Endothelial cell of umbilical vein (primary cell): Measurements from ENCODE around the gene REPS2. TPM values are rescaled to one million over a fixed set of nuclear protein-coding genes. Genes with fewer than 3 reads are reported as not detected.
A peak's percentile ranks its signal among the peaks of the same experiment; 100 is the strongest.

Experiments used
- BruUV-seq: library from RNA; stranded (reverse); fragments of 400-500 nt; replicated peaks from 2 replicates; lab custom pipeline; 2021; lab: Mats Ljungman, UMichigan
- CTCF ChIA-PET: fragments of 300-600, 350-600 bp; sonication (Branson Sonifier 250); formaldehyde crosslinking; loops from one replicate; lab custom pipeline; 2021; ENCODE audit warnings: antibody characterized with exemption, inconsistent platforms; lab: Charles Lee
- POLR2A ChIA-PET: fragments of 300-600, 350-600 bp; sonication (Branson Sonifier 250); formaldehyde crosslinking; loops from one replicate; lab custom pipeline; 2021; ENCODE audit warnings: antibody characterized with exemption, inconsistent platforms; lab: Charles Lee
- DNase-seq: peaks from one replicate; pipeline ENCODE4 v3.0.0-alpha.2; 2011; ENCODE audit warnings: low read depth, low spot score
- FAIRE-seq: peaks from 2 replicates; lab custom pipeline; 2011; peaks lifted over from hg19 to GRCh38; lab: Jason Lieb, UNC
- H2AFZ ChIP-seq: 2 replicates; pipeline ENCODE4 v1.6.0; 2012; ENCODE audit warnings: low read depth, low read length, control low read depth, inconsistent platforms
- H3K27ac ChIP-seq: 2 replicates; pipeline ENCODE4 v1.5.1; 2011; ENCODE audit warnings: low read depth, mild to moderate bottlenecking, control low read depth, low read length, moderate library complexity; ENCODE audit not compliant: insufficient read depth
- H3K27me3 ChIP-seq, 2 experiments: 2 replicates each; pipeline versions ENCODE4 v1.6.0 to v1.6.1; 2011; ENCODE audit warnings: low read length in 2 of 2, mixed read lengths in 1 of 2; ENCODE audit not compliant: control insufficient read depth in 2 of 2, insufficient read depth in 2 of 2
- H3K36me3 ChIP-seq, 2 experiments: 2 replicates in 1 of 2; 3 replicates in 1 of 2; pipeline ENCODE4 v1.5.1; 2011; ENCODE audit warnings: low read length in 2 of 2, mild to moderate bottlenecking in 1 of 2, moderate library complexity in 1 of 2; ENCODE audit not compliant: control insufficient read depth in 2 of 2, insufficient read depth in 2 of 2; ENCODE audit errors: extremely low read depth in 1 of 2
- H3K4me1 ChIP-seq: 3 replicates; pipeline ENCODE4 v1.5.1; 2011; ENCODE audit warnings: mild to moderate bottlenecking, low read length; ENCODE audit not compliant: control insufficient read depth, insufficient read depth; ENCODE audit errors: extremely low read depth
- H3K4me2 ChIP-seq: 2 replicates; pipeline ENCODE4 v1.6.1; 2011; ENCODE audit warnings: low read length, control low read depth, mixed read lengths; ENCODE audit not compliant: insufficient read depth
- H3K4me3 ChIP-seq, 3 experiments: fragments of 200-600 bp in 1 of 3; sonication (generic), shearing (Covaris generic) in 1 of 3; replicated peaks in 1 of 3; 2 replicates each; pipeline ENCODE4 v1.5.1; 2011 to 2016; ENCODE audit warnings: control low read depth in 3 of 3, low read length in 3 of 3, mild to moderate bottlenecking in 2 of 3, inconsistent platforms in 1 of 3, low read depth in 1 of 3, moderate library complexity in 1 of 3; ENCODE audit not compliant: insufficient read depth in 1 of 3
- H3K79me2 ChIP-seq: 2 replicates; pipeline ENCODE4 v1.6.0; 2012; ENCODE audit warnings: low read length, inconsistent platforms; ENCODE audit not compliant: control insufficient read depth, insufficient read depth
- H3K9ac ChIP-seq: replicated peaks from 2 replicates; pipeline ENCODE3; 2011; ENCODE audit warnings: low read length, control low read depth; ENCODE audit not compliant: insufficient read depth; ENCODE audit errors: extremely low read depth
- H3K9me1 ChIP-seq: replicated peaks from 3 replicates; pipeline ENCODE4 v1.6.0; 2011; ENCODE audit warnings: mild to moderate bottlenecking, low read length; ENCODE audit not compliant: control insufficient read depth, insufficient read depth; ENCODE audit errors: extremely low read depth
- H3K9me3 ChIP-seq: replicated peaks from 2 replicates; pipeline ENCODE4 v1.5.1; 2012; ENCODE audit warnings: low read length, inconsistent platforms; ENCODE audit not compliant: control insufficient read depth, insufficient read depth
- H4K20me1 ChIP-seq: replicated peaks from 2 replicates; pipeline ENCODE3; 2011; ENCODE audit warnings: mild to moderate bottlenecking, low read length; ENCODE audit not compliant: control insufficient read depth, insufficient read depth; ENCODE audit errors: extremely low read depth
- CTCF ChIP-seq, 2 donors: IDR thresholded peaks; 1 replicate in 1 of 2; 2 replicates in 1 of 2; pipeline ENCODE4 v1.5.1; 2011; ENCODE audit warnings: low read length in 2 of 2, mild to moderate bottlenecking in 2 of 2, moderate library complexity in 2 of 2, control low read depth in 1 of 2, inconsistent platforms in 1 of 2, low read depth in 1 of 2; ENCODE audit not compliant: insufficient read depth in 1 of 2; ENCODE audit errors: extremely low read depth in 1 of 2
- EZH2 ChIP-seq: IDR thresholded peaks from 2 replicates; pipeline ENCODE4 v1.6.1; 2012; ENCODE audit warnings: borderline replicate concordance, low read depth, mild to moderate bottlenecking, moderate library complexity, low read length, inconsistent platforms; ENCODE audit not compliant: severe bottlenecking
- FOS ChIP-seq: IDR thresholded peaks from 2 replicates; pipeline ENCODE4 v1.6.1; 2011; ENCODE audit warnings: mild to moderate bottlenecking, low read length, moderate library complexity, borderline replicate concordance; ENCODE audit not compliant: insufficient read depth
- GATA2 ChIP-seq: IDR thresholded peaks from 2 replicates; pipeline ENCODE4 v1.7.0; 2011; ENCODE audit warnings: low read depth, mild to moderate bottlenecking, moderate library complexity, mixed read lengths, low read length; ENCODE audit not compliant: insufficient read length, insufficient read depth
- JUN ChIP-seq: IDR thresholded peaks from 2 replicates; pipeline ENCODE4 v1.6.1; 2011; ENCODE audit warnings: borderline replicate concordance, low read depth; ENCODE audit not compliant: insufficient read length, insufficient read depth
- MYC ChIP-seq: IDR thresholded peaks from one replicate; pipeline ENCODE4 v1.6.1; 2011; ENCODE audit warnings: mild to moderate bottlenecking, low read depth, low read length
- POLR2A ChIP-seq: IDR thresholded peaks from 2 replicates; pipeline ENCODE4 v1.6.1; 2012; ENCODE audit warnings: low read depth, mild to moderate bottlenecking, control low read depth, low read length
- dilution Hi-C: fragments of 300-500 bp; cut with MboI; formaldehyde crosslinking; loops from one replicate; pipeline ENCODE4 v1.15.0; 2019; ENCODE audit warnings: low sequenced_read_pairs; ENCODE audit not compliant: extremely low pct_ligation_motif_present
- intact Hi-C: fragments of 100-400 bp; cut with micrococcal nuclease; formaldehyde crosslinking; loops from one replicate; pipeline ENCODE4 v1.10.0; 2022
- polyA plus RNA-seq, 4 experiments: library from polyadenylated mRNA; depleted of rRNA in 3 of 4; stranded (reverse) in 3 of 4; unstranded in 1 of 4; fragments of >200 nt; gene quantifications; 2 replicates each; pipeline versions ENCODE4 v1.2.1 to v1.2.3, GENCODE V29; 2011 to 2012; ENCODE audit warnings: missing spikeins in 1 of 4
- total RNA-seq: library from RNA; stranded (reverse); gene quantifications from 2 replicates; pipeline ENCODE4 v1.2.3, GENCODE V29; 2021

REPS2 gene
- total and polyA plus RNA-seq, 2 donors (not counting 3 experiments of a cell fraction or from before 2014, with no cell fraction given): 0.91 to 2.6 TPM

- Histone ChIP-seq H3K9me1 (no peaks in the 10 kb centered on the region), H3K36me3 (no peaks in the 10 kb centered on the region), H4K20me1 (no peaks in the 10 kb centered on the region), H3K4me2 (no peak overlapping the region), H2AFZ (no peak overlapping the region), H3K27ac (no peak overlapping the region), H3K4me1 (peaks cover 14% of the 10 kb centered on the region), H3K27me3 (no peaks in the 10 kb centered on the region), H3K9me3 (no peaks in the 10 kb centered on the region), H3K9ac (no peak overlapping the region), H3K79me2 (no peaks in the 10 kb centered on the region), H3K4me3 (no peak overlapping the region)
- ChIA-PET CTCF (interaction anchor here (1.7 to 4.4 kb wide), 3 partner anchors 35 to 254 kb away, joined by 11 to 39 read pairs (median 29); no protein-coding TSS in a partner anchor), POLR2A (no interaction called here)
- intact Hi-C loops (loop anchor here (5.0 kb wide), 1 partner anchor 254 kb away; no protein-coding TSS in a partner anchor), dilution Hi-C loops (no loop called here)
- no peak for TF ChIP-seq EZH2
- TF ChIP-seq FOS: no peak
- no peak for TF ChIP-seq JUN
- no peak for DNase-seq
- FAIRE-seq: no peak
- no TSS peak for BruUV-seq
Observed at GRCh38 chrX:17081511-17081910, 135.1 kb downstream of the REPS2 start.

GRCh38 chrX:17081968-17082367 is 135.5 kb downstream of the REPS2 start:
- dilution Hi-C loops (no loop called here), intact Hi-C loops (loop anchor here (2.0 to 5.0 kb wide), 2 partner anchors 199 to 255 kb away; no protein-coding TSS in a partner anchor)
- H3K79me2 ChIP-seq: no peaks in the 10 kb centered on the region
- no peak for DNase-seq
- H2AFZ ChIP-seq: no peak overlapping the region
- POLR2A ChIA-PET: no interaction called here
- no peaks in the 10 kb centered on the region for H3K36me3 ChIP-seq
- no peak overlapping the region for H3K9ac ChIP-seq
- H3K27ac ChIP-seq: no peak overlapping the region
- no peak overlapping the region for H3K4me2 ChIP-seq
- no peaks in the 10 kb centered on the region for H4K20me1 ChIP-seq
- peak; percentile 24 for FAIRE-seq
- no TSS peak for BruUV-seq
- no peaks in the 10 kb centered on the region for H3K9me3 ChIP-seq
- CTCF ChIA-PET: interaction anchor here (0.8 to 4.4 kb wide), 7 partner anchors 9 to 255 kb away, joined by 3 to 39 read pairs (median 5); no protein-coding TSS in a partner anchor
- H3K9me1 ChIP-seq: no peaks in the 10 kb centered on the region
- TF ChIP-seq CTCF (IDR thresholded peaks at IDR 0.05; ENCODE audit: extremely low read depth in 1 of 2, insufficient read depth in 1 of 2, low read depth in 1 of 2, low read length in 2 of 2): no peak
- no peak for TF ChIP-seq MYC
- no peak for TF ChIP-seq POLR2A
- no peak for TF ChIP-seq FOS
- no peak for TF ChIP-seq GATA2
- no peak overlapping the region for H3K4me3 ChIP-seq
- no peaks in the 10 kb centered on the region for H3K27me3 ChIP-seq
- H3K4me1 ChIP-seq: peaks cover 14% of the 10 kb centered on the region
